ENCODE data around the gene CEACAM1.
"Not testable (repeated sequence)": the region's sequence is repeated elsewhere in the genome, so short reads cannot be mapped to it uniquely, and the experiment has no call there.

GRCh38 chr19:42549067-42549466 lies 20.8 kb upstream of the CEACAM1 start:
- not testable (repeated sequence) for TF ChIP-seq POLR2A, CTCF (IDR thresholded peaks at IDR 0.05)
